Right lobe of liver (tissue), 6 donors: Measurements from ENCODE around the gene CTDSPL2. TPM values are rescaled to one million over a fixed set of nuclear protein-coding genes. Genes with fewer than 3 reads are reported as not detected.
"Not testable (repeated sequence)": the region's sequence is repeated elsewhere in the genome, so short reads cannot be mapped to it uniquely, and the experiment has no call there.

Experiments
- ATAC-seq, 4 donors: fragments of 200-7000 bp; cut with Tn5 transposase; one replicate each; pipeline ENCODE4 v1.9.1; 2020; ENCODE audit warnings: mild to moderate bottlenecking in 4 of 4, moderate library complexity in 4 of 4
- DNase-seq, 3 donors: peaks; one replicate each; pipeline ENCODE4 v3.0.0-alpha.2; 2020
- H3K27ac ChIP-seq, 3 donors: fragments of 200-600 bp; one replicate each; pipeline ENCODE4 v1.8.0; 2022
- H3K27me3 ChIP-seq, 2 donors: fragments of 200-600 bp; one replicate each; pipeline ENCODE4 v1.8.0; 2022
- H3K36me3 ChIP-seq, 4 donors: fragments of 200-600 bp; sonication (generic) in 1 of 4; one replicate each; pipeline versions ENCODE4 v1.5.1 to v1.8.0; 2017 to 2022; ENCODE audit warnings: control low read depth in 1 of 4
- H3K4me1 ChIP-seq, 4 donors: fragments of 200-600 bp; sonication (generic) in 1 of 4; one replicate each; pipeline versions ENCODE4 v1.5.1 to v1.8.0; 2017 to 2022; ENCODE audit warnings: control low read depth in 1 of 4
- H3K4me3 ChIP-seq, 3 donors: fragments of 200-600 bp; one replicate each; pipeline ENCODE4 v1.8.0; 2022
- H3K9me3 ChIP-seq, 4 donors: fragments of 200-600 bp; sonication (generic) in 1 of 4; one replicate each; pipeline versions ENCODE4 v1.5.1 to v1.8.0; 2017 to 2022; ENCODE audit warnings: control low read depth in 1 of 4
- CTCF ChIP-seq, 4 donors: fragments of 200-600 bp in 3 of 4; fragments of 450-650 bp in 1 of 4; IDR thresholded peaks; one replicate each; pipeline versions ENCODE4 v1.5.1 to v1.8.0; 2016 to 2022; ENCODE audit warnings: antibody characterized with exemption in 4 of 4, mild to moderate bottlenecking in 2 of 4
- POLR2A ChIP-seq: fragments of 450-650 bp; IDR thresholded peaks from one replicate; pipeline ENCODE4 v1.6.1; 2017; ENCODE audit warnings: antibody characterized with exemption, mild to moderate bottlenecking
- WGBS: methylation state at CpG from one replicate; pipeline ENCODE4 v1.1.6; 2018; ENCODE audit warnings: low coverage, low lambda C conversion rate; ENCODE audit not compliant: insufficient coverage; ENCODE audit errors: missing lambda C conversion rate; 5-methylcytosine and 5-hydroxymethylcytosine counted together
- intact Hi-C, 2 donors: fragments of 100-400 bp; cut with DNase I; formaldehyde crosslinking; loops; one replicate each; pipeline versions ENCODE4 v1.11.2 to v1.14.1; 2022
- total RNA-seq, 6 experiments: library from RNA; depleted of rRNA in 2 of 6; stranded (reverse); fragments of >200 nt in 2 of 6; fragmentation: NEBNext Ultra II Directional in 3 of 6; extraction: Animal tissue kit (Norgen Biotek cat#: 25700) in 3 of 6; gene quantifications; one replicate each; pipeline versions ENCODE4 v1.1.0 to v1.2.4, GENCODE V29; 2016 to 2023
- donor health status: DM: no; HTN: yes; CAD: no.
- donor health status: DM: no; HTN: no; CAD: no.
- donor health status: DM: no; HTN: no; CAD: no.
- donor health status: DM: no; HTN: yes; CAD: no.
- donor health status: DM: no; HTN: yes; CAD: no.

CTDSPL2 gene
- total RNA-seq, 6 experiments from 2014 or later: 7.6 to 26.1 (median 15.0) TPM

DNA sequence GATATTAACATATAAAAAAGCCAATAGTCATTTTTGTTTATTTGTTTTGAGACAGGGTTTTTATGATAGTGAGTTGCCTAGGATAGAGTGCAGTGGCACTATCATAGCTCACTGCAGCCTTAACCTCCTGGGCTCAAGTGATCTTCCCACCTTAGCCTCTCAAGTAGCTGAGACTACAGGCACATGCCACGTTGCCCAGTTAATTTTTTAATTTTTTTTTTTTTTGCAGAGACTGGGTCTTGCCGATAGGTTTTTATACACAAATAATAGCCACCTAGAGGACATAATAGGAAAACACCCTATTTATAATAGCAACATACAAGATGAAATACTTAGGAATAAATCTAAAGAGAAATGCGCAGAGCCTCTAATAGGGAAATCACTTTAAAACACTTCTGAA is 122.8 kb downstream of the CTDSPL2 start:
- no peak overlapping the region for H3K4me3 ChIP-seq
- TF ChIP-seq CTCF (IDR thresholded peaks at IDR 0.05) (peak; percentile 18 to 45 (median 37)), POLR2A (no peak)
- H3K9me3 ChIP-seq: no peaks in the 10 kb centered on the region
- WGBS: 30% methylated on average over 3 of the region's 3 CpGs
- no peak overlapping the region for H3K27ac ChIP-seq
- ATAC-seq (peak; percentile 29 to 59 (median 40)), DNase-seq (no peak)
- H3K36me3 ChIP-seq: peaks cover 0 to 40% (median 12%) of the 10 kb centered on the region in 4 donors
- no peaks in the 10 kb centered on the region for H3K27me3 ChIP-seq
- intact Hi-C loops: no loop called here
- no peaks in the 10 kb centered on the region for H3K4me1 ChIP-seq

DNA sequence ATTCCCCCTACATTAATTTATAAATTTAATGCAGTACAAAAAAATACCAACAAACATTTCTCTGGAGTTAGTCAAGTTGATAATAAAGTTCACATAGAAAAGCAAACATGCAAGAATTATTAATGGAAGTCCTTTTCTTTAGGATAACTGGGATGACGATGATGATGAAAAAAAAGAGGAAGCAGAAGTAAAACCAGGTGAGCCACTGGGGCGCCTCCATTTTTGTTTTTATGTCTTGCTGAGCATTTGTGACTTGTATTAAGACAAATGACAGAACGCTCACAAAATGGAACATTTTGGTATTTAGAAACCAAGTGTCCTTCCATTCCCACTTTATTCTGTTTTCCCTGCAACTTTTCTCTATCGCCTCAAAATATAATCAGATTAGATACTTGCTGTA is 123.3 kb downstream of the CTDSPL2 start:
- 93% methylated on average over 4 of the region's 4 CpGs for WGBS
- DNase-seq (no peak), ATAC-seq (no peak)
- H3K27ac ChIP-seq: no peak overlapping the region
- peaks cover 0 to 45% (median 16%) of the 10 kb centered on the region in 4 donors for H3K36me3 ChIP-seq
- H3K4me1 ChIP-seq: no peaks in the 10 kb centered on the region
- intact Hi-C loops: no loop called here
- H3K9me3 ChIP-seq: no peaks in the 10 kb centered on the region
- TF ChIP-seq POLR2A (no peak), CTCF (IDR thresholded peaks at IDR 0.05) (no peak)
- no peaks in the 10 kb centered on the region for H3K27me3 ChIP-seq
- no peak overlapping the region for H3K4me3 ChIP-seq

DNA sequence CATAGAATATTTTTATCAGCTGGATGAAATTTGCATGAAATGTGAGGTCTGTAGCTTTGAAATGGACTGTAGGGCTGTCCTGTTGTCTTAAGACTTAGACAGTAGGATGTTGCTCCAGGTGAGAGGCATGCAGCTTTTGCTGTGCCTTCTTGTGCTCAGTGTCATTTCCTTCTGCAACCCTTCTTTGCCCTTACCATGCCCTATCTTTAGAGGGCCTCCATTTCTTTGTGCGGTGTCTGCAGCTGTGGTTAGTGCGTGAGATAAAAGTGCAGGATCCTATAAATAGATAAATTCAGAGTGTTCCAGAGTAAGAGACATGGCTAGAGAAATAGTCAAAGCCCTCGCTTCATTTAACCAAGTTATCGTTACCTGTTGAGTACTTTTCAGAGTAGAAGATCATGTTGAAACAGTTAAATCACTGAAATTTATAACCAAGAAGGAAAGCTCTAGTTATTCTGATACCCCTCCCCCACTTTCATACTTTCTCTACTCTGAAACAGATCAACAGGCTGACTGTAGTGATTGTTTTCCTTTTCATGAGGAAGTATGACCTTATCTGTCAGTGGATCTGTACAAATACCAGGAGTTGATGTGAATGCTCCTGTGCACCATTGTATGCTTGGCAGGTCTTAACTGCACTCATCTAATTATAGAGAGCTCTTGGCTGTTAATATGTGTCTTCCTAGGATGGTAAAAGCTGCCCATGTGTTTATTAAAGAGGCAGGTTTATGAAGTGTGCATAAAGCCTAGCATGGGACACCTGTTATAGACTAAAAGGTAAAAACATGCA is 127.7 kb downstream of the CTDSPL2 start:
- no peak for DNase-seq
- TF ChIP-seq POLR2A (no peak), CTCF (IDR thresholded peaks at IDR 0.05) (no peak)
- 91% methylated on average over 4 of the region's 4 CpGs for WGBS
- H3K4me3 ChIP-seq: no peak overlapping the region
- intact Hi-C loops: no loop called here
- no peaks in the 10 kb centered on the region for H3K9me3 ChIP-seq
- H3K27ac ChIP-seq: no peak overlapping the region
- H3K36me3 ChIP-seq: peaks cover 0 to 82% (median 37%) of the 10 kb centered on the region in 4 donors
- ATAC-seq: no peak
- H3K27me3 ChIP-seq: no peaks in the 10 kb centered on the region
- H3K4me1 ChIP-seq: no peaks in the 10 kb centered on the region

GRCh38 chr15:44560926-44561325 is 133.5 kb downstream of the CTDSPL2 start:
- H3K27ac ChIP-seq, DNase-seq, H3K4me3 ChIP-seq, H3K4me1 ChIP-seq, H3K9me3 ChIP-seq, ATAC-seq, intact Hi-C loops, H3K27me3 ChIP-seq: not testable (repeated sequence)
- H3K36me3 ChIP-seq: peaks cover 6 to 93% (median 52%) of the 10 kb centered on the region in 4 donors

- Histone ChIP-seq H3K9me3 (no peaks in the 10 kb centered on the region), H3K27ac (no peak overlapping the region), H3K27me3 (no peaks in the 10 kb centered on the region), H3K4me1 (no peaks in the 10 kb centered on the region), H3K36me3 (peaks cover 6 to 75% (median 42%) of the 10 kb centered on the region in 4 donors), H3K4me3 (no peak overlapping the region)
- ATAC-seq (peak in 1 of 4 donors; percentile 23), DNase-seq (no peak)
- WGBS: 83% methylated on average over 2 of the region's 8 CpGs
- intact Hi-C loops: no loop called here
- TF ChIP-seq CTCF (IDR thresholded peaks at IDR 0.05) (no peak), POLR2A (no peak)
Observed at GRCh38 chr15:44565387-44566154, 138.1 kb downstream of the CTDSPL2 start.
